ENCODE measurements around the gene MAGEF1.

- TF ChIP-seq, protein P1, sequence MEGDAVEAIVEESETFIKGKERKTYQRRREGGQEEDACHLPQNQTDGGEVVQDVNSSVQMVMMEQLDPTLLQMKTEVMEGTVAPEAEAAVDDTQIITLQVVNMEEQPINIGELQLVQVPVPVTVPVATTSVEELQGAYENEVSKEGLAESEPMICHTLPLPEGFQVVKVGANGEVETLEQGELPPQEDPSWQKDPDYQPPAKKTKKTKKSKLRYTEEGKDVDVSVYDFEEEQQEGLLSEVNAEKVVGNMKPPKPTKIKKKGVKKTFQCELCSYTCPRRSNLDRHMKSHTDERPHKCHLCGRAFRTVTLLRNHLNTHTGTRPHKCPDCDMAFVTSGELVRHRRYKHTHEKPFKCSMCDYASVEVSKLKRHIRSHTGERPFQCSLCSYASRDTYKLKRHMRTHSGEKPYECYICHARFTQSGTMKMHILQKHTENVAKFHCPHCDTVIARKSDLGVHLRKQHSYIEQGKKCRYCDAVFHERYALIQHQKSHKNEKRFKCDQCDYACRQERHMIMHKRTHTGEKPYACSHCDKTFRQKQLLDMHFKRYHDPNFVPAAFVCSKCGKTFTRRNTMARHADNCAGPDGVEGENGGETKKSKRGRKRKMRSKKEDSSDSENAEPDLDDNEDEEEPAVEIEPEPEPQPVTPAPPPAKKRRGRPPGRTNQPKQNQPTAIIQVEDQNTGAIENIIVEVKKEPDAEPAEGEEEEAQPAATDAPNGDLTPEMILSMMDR (IDR thresholded peaks at IDR 0.05) = peak in 2 of 3 donors; percentile 28
- TF ChIP-seq EP300 (IDR thresholded peaks at IDR 0.05) = no peak
These were observed at the start of gene MAGEF1 for GRCh38 chr3:184711493-184712247.
